ENCODE results near the gene PAXX.
"Not testable (repeated sequence)": the region's sequence is repeated elsewhere in the genome, so short reads cannot be mapped to it uniquely, and the experiment has no call there.

DNA sequence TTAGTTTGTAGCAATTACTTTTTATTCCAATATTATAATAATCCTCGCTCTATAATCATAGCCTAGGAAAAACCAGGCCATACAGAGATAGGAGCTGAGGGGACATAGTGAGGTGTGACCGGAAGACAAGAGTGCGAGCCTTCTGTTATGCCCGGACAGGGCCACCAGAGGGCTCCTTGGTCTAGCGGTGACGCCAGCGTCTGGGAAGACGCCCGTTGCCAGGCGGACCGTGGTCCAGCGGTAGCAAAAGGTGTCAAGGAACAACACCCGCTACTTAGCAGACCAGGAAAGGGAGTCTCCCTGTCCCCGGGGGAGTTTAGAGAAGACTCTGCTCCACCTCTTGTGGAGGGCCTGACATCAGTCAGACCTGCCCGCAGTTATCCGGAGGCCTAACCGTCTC is 12.1 kb downstream of the PAXX start:
- TF ChIP-seq EP300 (conservative IDR thresholded peaks at IDR 0.05; ENCODE audit: poor library complexity, severe bottlenecking); REST (IDR thresholded peaks at IDR 0.05; ENCODE audit: borderline replicate concordance): not testable (repeated sequence)
- TF ChIP-seq, protein P1, sequence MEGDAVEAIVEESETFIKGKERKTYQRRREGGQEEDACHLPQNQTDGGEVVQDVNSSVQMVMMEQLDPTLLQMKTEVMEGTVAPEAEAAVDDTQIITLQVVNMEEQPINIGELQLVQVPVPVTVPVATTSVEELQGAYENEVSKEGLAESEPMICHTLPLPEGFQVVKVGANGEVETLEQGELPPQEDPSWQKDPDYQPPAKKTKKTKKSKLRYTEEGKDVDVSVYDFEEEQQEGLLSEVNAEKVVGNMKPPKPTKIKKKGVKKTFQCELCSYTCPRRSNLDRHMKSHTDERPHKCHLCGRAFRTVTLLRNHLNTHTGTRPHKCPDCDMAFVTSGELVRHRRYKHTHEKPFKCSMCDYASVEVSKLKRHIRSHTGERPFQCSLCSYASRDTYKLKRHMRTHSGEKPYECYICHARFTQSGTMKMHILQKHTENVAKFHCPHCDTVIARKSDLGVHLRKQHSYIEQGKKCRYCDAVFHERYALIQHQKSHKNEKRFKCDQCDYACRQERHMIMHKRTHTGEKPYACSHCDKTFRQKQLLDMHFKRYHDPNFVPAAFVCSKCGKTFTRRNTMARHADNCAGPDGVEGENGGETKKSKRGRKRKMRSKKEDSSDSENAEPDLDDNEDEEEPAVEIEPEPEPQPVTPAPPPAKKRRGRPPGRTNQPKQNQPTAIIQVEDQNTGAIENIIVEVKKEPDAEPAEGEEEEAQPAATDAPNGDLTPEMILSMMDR (IDR thresholded peaks at IDR 0.05; ENCODE audit: poor library complexity, severe bottlenecking): peak; percentile 39

Data from neural cell (in vitro differentiated cells).